Fibroblast of lung (primary cell): Measurements from ENCODE around the gene PFKP. TPM values are rescaled to one million over a fixed set of nuclear protein-coding genes. Genes with fewer than 3 reads are reported as not detected.

Source experiments
- DNase-seq, 2 donors: peaks; one replicate each; pipeline versions ENCODE4 v3.0.0 to v3.0.0-alpha.2; 2010; ENCODE audit warnings: low read depth in 2 of 2
- H2AFZ ChIP-seq: 2 replicates; pipeline ENCODE4 v1.5.1; 2012; ENCODE audit warnings: low read length, control low read depth, inconsistent platforms
- H3K27ac ChIP-seq: 2 replicates; pipeline ENCODE4 v1.5.1; 2011; ENCODE audit warnings: low read length, control low read depth; ENCODE audit not compliant: insufficient read depth
- H3K27me3 ChIP-seq: 2 replicates; pipeline ENCODE4 v1.5.1; 2011; ENCODE audit warnings: mild to moderate bottlenecking, low read length; ENCODE audit not compliant: control insufficient read depth, insufficient read depth
- H3K36me3 ChIP-seq: 2 replicates; pipeline ENCODE4 v1.5.1; 2011; ENCODE audit warnings: low read length; ENCODE audit not compliant: control insufficient read depth, insufficient read depth
- H3K4me1 ChIP-seq: 2 replicates; pipeline ENCODE4 v1.5.1; 2011; ENCODE audit warnings: low read length; ENCODE audit not compliant: control insufficient read depth, insufficient read depth; ENCODE audit errors: extremely low read depth
- H3K4me2 ChIP-seq: 2 replicates; pipeline ENCODE4 v1.5.1; 2011; ENCODE audit warnings: low read length, control low read depth; ENCODE audit not compliant: insufficient read depth; ENCODE audit errors: extremely low read depth
- H3K4me3 ChIP-seq, 4 experiments: fragments of 200-600 bp in 1 of 4; sonication (generic) in 1 of 4; replicated peaks in 1 of 4; 2 replicates each; pipeline ENCODE4 v1.5.1; 2011 to 2016; ENCODE audit warnings: low read length in 4 of 4, low read depth in 3 of 4, mild to moderate bottlenecking in 3 of 4, control low read depth in 2 of 4, inconsistent platforms in 1 of 4, mixed read lengths in 1 of 4; ENCODE audit not compliant: insufficient read depth in 1 of 4; ENCODE audit errors: control extremely low read depth in 1 of 4
- H3K79me2 ChIP-seq: 2 replicates; pipeline ENCODE4 v1.5.1; 2012; ENCODE audit warnings: mild to moderate bottlenecking, low read length, inconsistent platforms; ENCODE audit not compliant: control insufficient read depth, insufficient read depth
- H3K9ac ChIP-seq: 2 replicates; pipeline ENCODE4 v1.5.1; 2011; ENCODE audit warnings: mild to moderate bottlenecking, low read length, control low read depth; ENCODE audit not compliant: insufficient read depth
- H3K9me3 ChIP-seq: 2 replicates; pipeline ENCODE4 v1.5.1; 2012; ENCODE audit warnings: low read depth, low read length; ENCODE audit not compliant: control insufficient read depth, insufficient read depth
- H4K20me1 ChIP-seq: 2 replicates; pipeline ENCODE4 v1.5.1; 2011; ENCODE audit warnings: low read length; ENCODE audit not compliant: control insufficient read depth, insufficient read depth; ENCODE audit errors: extremely low read depth
- CTCF ChIP-seq, 2 donors: IDR thresholded peaks in 1 of 2; conservative IDR thresholded peaks in 1 of 2; 1 replicate in 1 of 2; 2 replicates in 1 of 2; pipeline ENCODE4 v1.5.1; 2011 to 2012; ENCODE audit warnings: low read length in 2 of 2, control low read depth in 1 of 2, inconsistent platforms in 1 of 2, low read depth in 1 of 2, mild to moderate bottlenecking in 1 of 2
- EZH2 ChIP-seq: IDR thresholded peaks from 2 replicates; pipeline ENCODE4 v1.5.1; 2012; ENCODE audit warnings: low read length, control low read depth, mild to moderate bottlenecking; ENCODE audit errors: missing control alignments
- polyA plus RNA-seq, 2 donors: library from polyadenylated mRNA; depleted of rRNA in 1 of 2; stranded (reverse) in 1 of 2; unstranded in 1 of 2; fragments of >200 nt; gene quantifications; 2 replicates each; pipeline ENCODE4 v1.2.1, GENCODE V29; 2011 to 2012; ENCODE audit warnings: missing spikeins in 1 of 2
- total RNA-seq: library from RNA; depleted of rRNA; stranded (reverse); fragments of >200 nt; gene quantifications from 2 replicates; pipeline ENCODE4 v1.2.1, GENCODE V29; 2014

PFKP gene
- total and polyA plus RNA-seq, 2 donors (not counting 1 experiment from before 2014, with no cell fraction given), result 74.3 to 90.3 TPM

- no peaks in the 10 kb centered on the region for H3K79me2 ChIP-seq
- no peaks in the 10 kb centered on the region for H3K9me3 ChIP-seq
- H3K27me3 ChIP-seq, result no peaks in the 10 kb centered on the region
- peaks cover 32% of the 10 kb centered on the region for H3K36me3 ChIP-seq
- H3K4me3 ChIP-seq, result no peak overlapping the region
- peaks cover 4% of the 10 kb centered on the region for H3K4me1 ChIP-seq
- H3K4me2 ChIP-seq, result no peak overlapping the region
- DNase-seq, result no peak
- no peaks in the 10 kb centered on the region for H4K20me1 ChIP-seq
- H3K9ac ChIP-seq, result no peak overlapping the region
- no peak overlapping the region for H3K27ac ChIP-seq
- no peak for TF ChIP-seq CTCF (conservative IDR thresholded peaks at IDR 0.05 in 1 of 2, IDR thresholded peaks at IDR 0.05 in 1 of 2; ENCODE audit: low read depth in 1 of 2, low read length in 2 of 2)
- TF ChIP-seq EZH2, result no peak
- no peak overlapping the region for H2AFZ ChIP-seq
Measured at GRCh38 chr10:3123571-3124411, 56.4 kb downstream of the PFKP start.

GRCh38 chr10:3124412-3125175 lies 57.2 kb downstream of the PFKP start:
- Histone ChIP-seq H3K4me1 (peaks cover 4% of the 10 kb centered on the region), H3K9ac (no peak overlapping the region), H3K36me3 (peaks cover 33% of the 10 kb centered on the region), H3K9me3 (no peaks in the 10 kb centered on the region), H3K79me2 (no peaks in the 10 kb centered on the region), H3K4me3 (no peak overlapping the region), H4K20me1 (no peaks in the 10 kb centered on the region), H3K27ac (no peak overlapping the region), H2AFZ (no peak overlapping the region), H3K27me3 (no peaks in the 10 kb centered on the region), H3K4me2 (no peak overlapping the region)
- DNase-seq, result no peak
- no peak for TF ChIP-seq EZH2
- no peak for TF ChIP-seq CTCF (conservative IDR thresholded peaks at IDR 0.05 in 1 of 2, IDR thresholded peaks at IDR 0.05 in 1 of 2; ENCODE audit: low read depth in 1 of 2, low read length in 2 of 2)

- no peaks in the 10 kb centered on the region for H3K79me2 ChIP-seq
Measured at GRCh38 chr10:3125527-3126170, 58.3 kb downstream of the PFKP start.

More at GRCh38 chr10:3125527-3126170, 58.3 kb downstream of the PFKP start:
- no peak for DNase-seq
- Histone ChIP-seq H3K4me2 (no peak overlapping the region), H3K4me1 (peaks cover 4% of the 10 kb centered on the region), H2AFZ (no peak overlapping the region), H4K20me1 (no peaks in the 10 kb centered on the region), H3K9me3 (no peaks in the 10 kb centered on the region), H3K4me3 (no peak overlapping the region), H3K27me3 (no peaks in the 10 kb centered on the region), H3K9ac (no peak overlapping the region), H3K27ac (no peak overlapping the region), H3K36me3 (peaks cover 36% of the 10 kb centered on the region)
- TF ChIP-seq EZH2, result no peak
- no peak for TF ChIP-seq CTCF (conservative IDR thresholded peaks at IDR 0.05 in 1 of 2, IDR thresholded peaks at IDR 0.05 in 1 of 2; ENCODE audit: low read depth in 1 of 2, low read length in 2 of 2)
